Osteoblast (primary cell): ENCODE results near the gene CITED4. TPM values are rescaled to one million over a fixed set of nuclear protein-coding genes. Genes with fewer than 3 reads are reported as not detected.

Experiments
- DNase-seq: peaks from one replicate; pipeline ENCODE4 v3.0.0; 2011; ENCODE audit warnings: low spot score, mixed read lengths; ENCODE audit not compliant: insufficient read length; ENCODE audit errors: missing footprints
- H2AFZ ChIP-seq: 2 replicates; pipeline ENCODE4 v1.6.0; 2011; ENCODE audit warnings: mild to moderate bottlenecking, low read length
- H3K27ac ChIP-seq: 2 replicates; pipeline ENCODE4 v1.5.1; 2011; ENCODE audit warnings: mild to moderate bottlenecking, low read depth, low read length, moderate library complexity
- H3K27me3 ChIP-seq: 2 replicates; pipeline ENCODE4 v1.6.0; 2012; ENCODE audit warnings: mild to moderate bottlenecking, control low read depth, inconsistent platforms, low read length, moderate library complexity; ENCODE audit not compliant: insufficient read depth
- H3K36me3 ChIP-seq: 2 replicates; pipeline ENCODE4 v1.5.1; 2011; ENCODE audit warnings: mild to moderate bottlenecking, low read length, control low read depth, moderate library complexity; ENCODE audit not compliant: insufficient read depth
- H3K4me1 ChIP-seq: 2 replicates; pipeline ENCODE4 v1.5.1; 2011; ENCODE audit warnings: mild to moderate bottlenecking, low read length, control low read depth, moderate library complexity; ENCODE audit not compliant: insufficient read depth
- H3K4me2 ChIP-seq: 2 replicates; pipeline ENCODE4 v1.6.0; 2011; ENCODE audit warnings: mild to moderate bottlenecking, low read length; ENCODE audit not compliant: insufficient read depth
- H3K4me3 ChIP-seq: fragments of 200-600 bp; sonication (generic); 3 replicates; pipeline ENCODE4 v1.5.1; 2012; ENCODE audit warnings: mild to moderate bottlenecking, low read length, inconsistent platforms; ENCODE audit not compliant: insufficient read depth
- H3K79me2 ChIP-seq: 2 replicates; pipeline ENCODE4 v1.6.0; 2012; ENCODE audit warnings: mild to moderate bottlenecking, low read length, control low read depth, inconsistent platforms; ENCODE audit not compliant: insufficient read depth
- H3K9me3 ChIP-seq: 2 replicates; pipeline ENCODE4 v1.5.1; 2011; ENCODE audit warnings: low read depth, low read length, control low read depth
- H4K20me1 ChIP-seq: 2 replicates; pipeline ENCODE4 v1.6.0; 2012; ENCODE audit warnings: mild to moderate bottlenecking, low read length, control low read depth; ENCODE audit not compliant: insufficient read depth
- total RNA-seq: library from RNA; depleted of rRNA; stranded (reverse); fragments of >200 nt; gene quantifications from 2 replicates; pipeline ENCODE4 v1.2.3, GENCODE V29; 2012
- TF ChIP-seq, protein P1 (sequence below): IDR thresholded peaks from 2 replicates; pipeline ENCODE4 v1.5.1; 2011; ENCODE audit warnings: mild to moderate bottlenecking, low read depth, low read length, moderate library complexity; ENCODE audit errors: extremely low read depth

CITED4 gene
- total RNA-seq, 1 donor = 3.3 TPM

DNA sequence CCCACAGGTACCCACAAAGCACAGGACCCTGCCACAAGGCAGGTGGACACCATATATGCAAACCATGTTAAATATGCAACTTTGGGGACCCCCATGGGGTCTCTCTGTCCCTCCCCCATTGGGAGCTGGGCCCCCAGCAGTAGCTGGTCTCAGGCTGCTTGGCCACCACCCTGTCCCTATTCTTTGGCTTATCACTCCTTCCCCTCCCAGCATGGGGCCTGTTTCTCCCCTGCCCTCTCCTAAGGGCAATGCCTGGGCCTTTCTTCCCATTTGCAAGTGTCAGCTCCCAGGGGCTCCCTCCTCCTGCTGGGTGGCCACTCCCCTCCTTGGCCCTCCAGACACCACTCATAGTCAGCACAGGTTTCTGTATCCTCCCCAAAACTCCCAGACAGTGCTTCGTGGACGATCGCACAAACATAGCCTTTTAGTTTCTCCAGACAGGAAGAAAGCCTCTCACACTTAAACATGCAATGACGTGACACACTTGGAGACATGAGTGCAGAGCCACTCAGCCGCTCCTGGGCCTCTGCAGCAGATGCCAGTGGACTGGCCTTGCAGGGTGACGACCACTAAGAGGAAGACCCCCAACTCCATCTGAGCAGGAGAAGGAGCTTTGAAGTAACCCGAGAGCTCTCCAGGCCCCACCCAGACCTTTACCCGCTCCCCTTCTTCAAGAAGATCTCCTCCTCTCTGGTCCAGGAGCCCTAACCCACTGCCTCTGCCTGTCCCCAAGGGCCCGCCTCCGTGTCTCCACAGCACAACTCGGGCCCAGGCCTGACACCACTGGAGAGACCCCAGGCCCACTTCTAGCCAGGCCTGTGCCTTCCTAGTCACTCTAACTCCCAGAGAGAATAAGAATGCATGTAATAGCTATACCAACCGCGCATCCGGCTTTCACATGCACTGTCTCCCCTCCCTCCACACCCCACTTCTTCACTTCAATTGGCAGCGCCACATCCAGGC is 22.9 kb downstream of the CITED4 start:
- no peaks in the 10 kb centered on the region for H3K4me1 ChIP-seq
- H3K36me3 ChIP-seq = no peaks in the 10 kb centered on the region
- peaks cover 18% of the 10 kb centered on the region for H3K27me3 ChIP-seq
- TF ChIP-seq, protein P1, sequence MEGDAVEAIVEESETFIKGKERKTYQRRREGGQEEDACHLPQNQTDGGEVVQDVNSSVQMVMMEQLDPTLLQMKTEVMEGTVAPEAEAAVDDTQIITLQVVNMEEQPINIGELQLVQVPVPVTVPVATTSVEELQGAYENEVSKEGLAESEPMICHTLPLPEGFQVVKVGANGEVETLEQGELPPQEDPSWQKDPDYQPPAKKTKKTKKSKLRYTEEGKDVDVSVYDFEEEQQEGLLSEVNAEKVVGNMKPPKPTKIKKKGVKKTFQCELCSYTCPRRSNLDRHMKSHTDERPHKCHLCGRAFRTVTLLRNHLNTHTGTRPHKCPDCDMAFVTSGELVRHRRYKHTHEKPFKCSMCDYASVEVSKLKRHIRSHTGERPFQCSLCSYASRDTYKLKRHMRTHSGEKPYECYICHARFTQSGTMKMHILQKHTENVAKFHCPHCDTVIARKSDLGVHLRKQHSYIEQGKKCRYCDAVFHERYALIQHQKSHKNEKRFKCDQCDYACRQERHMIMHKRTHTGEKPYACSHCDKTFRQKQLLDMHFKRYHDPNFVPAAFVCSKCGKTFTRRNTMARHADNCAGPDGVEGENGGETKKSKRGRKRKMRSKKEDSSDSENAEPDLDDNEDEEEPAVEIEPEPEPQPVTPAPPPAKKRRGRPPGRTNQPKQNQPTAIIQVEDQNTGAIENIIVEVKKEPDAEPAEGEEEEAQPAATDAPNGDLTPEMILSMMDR = no peak
- DNase-seq = peak; percentile 60
- no peak overlapping the region for H3K4me3 ChIP-seq
- H3K9me3 ChIP-seq = peaks cover 8% of the 10 kb centered on the region
- H3K27ac ChIP-seq = no peak overlapping the region
- no peaks in the 10 kb centered on the region for H3K79me2 ChIP-seq
- H3K4me2 ChIP-seq = no peak overlapping the region
- no peak overlapping the region for H2AFZ ChIP-seq
- H4K20me1 ChIP-seq = no peaks in the 10 kb centered on the region

DNA sequence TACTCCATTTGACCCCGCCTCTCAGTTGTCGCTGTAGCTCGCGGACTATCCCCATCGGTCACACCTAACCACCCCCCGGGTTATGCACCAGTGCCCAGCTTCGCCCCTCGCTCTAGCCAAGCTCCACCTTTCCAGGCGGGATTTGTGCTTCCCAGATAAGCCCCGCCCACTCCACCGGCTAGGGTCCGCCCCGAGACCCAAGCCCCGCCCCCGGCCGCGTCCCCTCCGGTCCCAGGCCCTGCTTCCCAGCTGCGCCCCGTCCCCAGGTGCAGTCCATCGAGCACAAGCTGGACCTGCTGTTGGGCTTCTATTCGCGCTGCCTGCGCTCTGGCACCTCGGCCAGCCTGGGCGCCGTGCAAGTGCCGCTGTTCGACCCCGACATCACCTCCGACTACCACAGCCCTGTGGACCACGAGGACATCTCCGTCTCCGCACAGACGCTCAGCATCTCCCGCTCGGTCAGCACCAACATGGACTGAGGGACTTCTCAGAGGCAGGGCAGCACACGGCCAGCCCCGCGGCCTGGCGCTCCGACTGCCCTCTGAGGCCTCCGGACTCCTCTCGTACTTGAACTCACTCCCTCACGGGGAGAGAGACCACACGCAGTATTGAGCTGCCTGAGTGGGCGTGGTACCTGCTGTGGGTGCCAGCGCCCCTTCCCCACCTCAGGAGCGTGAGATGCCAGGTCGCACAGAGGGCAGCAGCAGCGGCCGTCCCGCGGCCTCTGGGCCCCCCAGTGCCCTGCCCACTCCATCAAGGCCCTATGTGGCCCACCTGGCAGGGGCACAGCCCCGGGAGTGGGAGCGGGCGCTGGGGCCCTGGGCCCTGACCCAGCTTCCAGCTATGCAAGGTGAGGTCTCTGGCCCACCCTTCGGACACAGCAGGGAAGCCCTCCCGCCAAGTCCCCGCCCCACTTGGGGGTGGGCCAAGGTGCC is 23.9 kb downstream of the CITED4 start:
- Histone ChIP-seq H3K4me2 (no peak overlapping the region), H2AFZ (no peak overlapping the region), H3K4me1 (no peaks in the 10 kb centered on the region), H4K20me1 (no peaks in the 10 kb centered on the region), H3K36me3 (no peaks in the 10 kb centered on the region), H3K27ac (no peak overlapping the region), H3K4me3 (no peak overlapping the region), H3K9me3 (peaks cover 8% of the 10 kb centered on the region), H3K27me3 (peaks cover 18% of the 10 kb centered on the region), H3K79me2 (no peaks in the 10 kb centered on the region)
- peak; percentile 72 for DNase-seq
- TF ChIP-seq, protein P1 = no peak

DNA sequence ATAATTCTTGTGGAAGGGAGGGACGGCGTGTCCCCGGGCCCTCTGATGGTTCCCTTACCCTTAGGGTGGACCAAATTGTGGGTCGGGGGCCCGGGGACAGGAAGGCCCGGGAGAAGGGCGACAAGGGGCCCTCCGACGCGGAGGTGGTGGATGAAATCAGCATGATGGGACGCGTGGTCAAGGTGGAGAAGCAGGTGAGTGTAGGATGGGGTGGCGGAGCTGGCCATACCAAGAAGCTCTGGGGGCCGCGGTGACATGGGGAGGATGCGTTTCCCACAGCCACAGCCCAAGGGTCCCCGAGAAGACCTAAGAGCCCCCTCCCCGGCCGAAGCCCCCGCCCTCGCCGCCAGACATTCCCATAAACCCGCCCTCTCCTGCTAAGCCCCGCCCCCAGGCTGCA is 24.6 kb downstream of the CITED4 start:
- peaks cover 13% of the 10 kb centered on the region for H3K27me3 ChIP-seq
- no peaks in the 10 kb centered on the region for H3K36me3 ChIP-seq
- TF ChIP-seq, protein P1 = no peak
- peaks cover 3% of the 10 kb centered on the region for H3K9me3 ChIP-seq
- H2AFZ ChIP-seq = no peak overlapping the region
- DNase-seq = peak; percentile 18
- H3K4me2 ChIP-seq = no peak overlapping the region
- no peaks in the 10 kb centered on the region for H4K20me1 ChIP-seq
- no peaks in the 10 kb centered on the region for H3K79me2 ChIP-seq
- no peak overlapping the region for H3K27ac ChIP-seq
- H3K4me3 ChIP-seq = no peak overlapping the region
- H3K4me1 ChIP-seq = no peaks in the 10 kb centered on the region
